ENCODE results near the gene PLAU. TPM values are rescaled to one million over a fixed set of nuclear protein-coding genes. Genes with fewer than 3 reads are reported as not detected.

PLAU gene
- total and polyA plus RNA-seq, 10 of the 15 experiments (the other 5 are each of a cell fraction or from before 2014, with no cell fraction given), result 2.5 to 20.9 (median 11.5) TPM

DNA sequence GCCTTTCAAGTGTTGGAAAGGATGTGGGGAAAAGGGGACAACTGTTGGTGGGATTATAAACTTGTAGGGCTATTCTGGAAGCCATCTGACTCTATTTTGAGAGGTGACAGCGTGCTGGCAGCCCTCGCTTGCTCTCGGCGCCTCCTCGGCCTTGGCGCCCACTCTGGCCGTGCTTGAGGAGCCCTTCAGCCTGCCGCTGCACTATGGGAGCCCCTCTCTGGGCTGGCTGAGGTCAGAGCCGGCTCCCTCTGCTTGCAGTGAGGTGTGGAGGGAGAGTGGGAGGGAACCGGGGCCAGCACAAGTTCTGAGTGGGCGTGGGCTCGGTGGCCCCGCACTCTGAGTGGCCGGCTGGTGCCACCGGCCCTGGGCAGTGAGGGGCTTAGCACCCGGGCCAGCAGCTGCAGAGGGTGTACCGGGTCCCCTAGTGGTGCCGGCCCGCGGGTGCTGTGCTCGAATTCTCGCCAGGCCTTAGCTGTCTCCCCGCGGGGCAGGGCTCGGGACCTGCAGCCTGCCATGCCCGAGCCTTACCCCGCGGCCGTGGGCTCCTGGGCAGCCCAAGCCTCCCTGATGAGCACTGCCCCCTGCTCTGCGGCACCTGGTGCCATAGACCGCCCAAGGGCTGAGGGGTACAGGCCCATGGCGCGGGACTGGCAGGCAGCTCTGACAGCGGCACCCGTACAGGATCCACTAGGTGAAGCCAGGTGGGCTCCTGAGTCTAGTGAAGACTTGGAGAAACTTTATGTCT lies 33.6 kb downstream of the PLAU start (continued):
- no peak for TF ChIP-seq BMI1 (IDR thresholded peaks at IDR 0.05; ENCODE audit: borderline replicate concordance)
- TF ChIP-seq LARP7 (IDR thresholded peaks at IDR 0.05), result no peak
- TF ChIP-seq MTA3 (IDR thresholded peaks at IDR 0.05; ENCODE audit: borderline replicate concordance, low read length), result no peak
- no peak for TF ChIP-seq ZBED1 (IDR thresholded peaks at IDR 0.05; ENCODE audit: borderline replicate concordance)

DNA sequence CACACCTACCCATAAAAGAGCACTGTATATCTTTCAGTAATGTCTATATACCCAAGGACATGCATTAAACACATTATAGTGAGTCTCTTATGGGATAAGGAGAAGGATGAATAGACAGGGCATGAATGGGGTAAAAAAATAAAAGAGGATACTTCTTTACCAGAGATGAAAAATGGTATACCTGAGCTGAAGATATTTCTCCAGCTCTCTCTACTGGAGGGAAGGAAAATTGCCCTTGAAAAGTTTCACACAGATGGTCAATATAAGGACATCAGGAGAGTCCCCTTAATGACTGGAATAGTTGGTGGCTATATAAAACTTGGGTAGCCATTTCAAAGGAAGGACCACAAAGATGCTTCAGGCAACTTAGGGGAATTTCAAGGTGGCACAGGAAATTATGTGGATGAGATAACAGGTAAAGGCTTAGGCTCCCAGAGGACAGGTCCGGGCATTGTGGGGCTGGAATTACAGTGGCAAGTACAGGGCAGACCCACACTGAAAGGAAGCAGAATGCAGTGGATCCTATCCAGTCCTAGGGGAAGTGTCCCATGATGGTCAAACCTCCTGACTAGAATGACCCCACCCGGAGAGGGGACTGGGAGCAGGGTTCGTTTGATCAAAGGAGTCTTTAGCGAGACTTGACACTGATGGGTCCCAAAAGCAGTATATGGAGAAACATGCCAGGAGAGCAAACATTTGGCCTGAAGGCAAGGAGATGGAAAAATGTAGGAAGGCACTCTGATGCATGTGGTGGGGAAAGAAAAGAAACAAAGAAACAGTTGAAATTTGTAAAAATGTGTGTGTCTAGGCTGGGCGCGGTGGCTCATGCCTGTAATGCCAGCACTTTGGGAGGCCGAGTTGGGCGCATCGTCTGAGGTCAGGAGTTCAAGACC lies 35.6 kb downstream of the PLAU start:
- Histone ChIP-seq H3K79me2 (ENCODE audit: control insufficient read depth, insufficient read depth, low read length) (no peaks in the 10 kb centered on the region), H4K20me1 (ENCODE audit: control insufficient read depth, insufficient read depth) (no peaks in the 10 kb centered on the region), H3K4me1 (ENCODE audit: control insufficient read depth, insufficient read depth, low read length) (no peaks in the 10 kb centered on the region), H3K27me3 (replicated peaks in 1 of 2; ENCODE audit: control insufficient read depth in 2 of 2, insufficient read depth in 2 of 2, low read length in 1 of 2) (no peaks in the 10 kb centered on the region), H3K9ac (ENCODE audit: control insufficient read depth, insufficient read depth, low read length) (no peak overlapping the region), H3K27ac (ENCODE audit: control insufficient read depth, insufficient read depth) (no peak overlapping the region), H3K4me2 (ENCODE audit: control insufficient read depth, insufficient read depth) (no peak overlapping the region), H3K36me3 (ENCODE audit: control insufficient read depth in 2 of 2, insufficient read depth in 2 of 2, low read length in 1 of 2) (no peaks in the 10 kb centered on the region), H2AFZ (ENCODE audit: control insufficient read depth, low read depth, low read length) (no peak overlapping the region), H3K9me3 (replicated peaks; ENCODE audit: control insufficient read depth, insufficient read depth, low read length) (no peaks in the 10 kb centered on the region; the same call in 2 of the 3 replicates), H3K4me3 (no peak overlapping the region)
- intact Hi-C loops (cut with micrococcal nuclease; ENCODE audit: unreplicated experiment) (no loop called here), in situ Hi-C loops (cut with MboI) (no loop called here)
- ChIA-PET RAD21 (ENCODE audit: unreplicated experiment) (interaction anchor here (0.6 to 19.6 kb wide), 4 partner anchors 62 to 135 kb away, joined by 3 to 616 read pairs (median 5); partner anchors contain the start of gene CAMK2G), CTCF (interaction anchor here (1.3 to 21.2 kb wide), 5 partner anchors 10 to 134 kb away, joined by 4 to 930 read pairs (median 7); no protein-coding TSS in a partner anchor), POLR2A (no interaction called here), SMC1A (ENCODE audit: uncharacterized antibody, unreplicated experiment) (interaction anchor here (1.0 to 34.4 kb wide), 5 partner anchors 10 to 133 kb away, joined by 3 to 1048 read pairs (median 7); no protein-coding TSS in a partner anchor)
- WGBS (ENCODE audit: insufficient coverage, insufficient replicate concordance, low lambda C conversion rate, missing lambda C conversion rate), result 72% methylated on average over 9 of the region's 9 CpGs
- no peak for DNase-seq (ENCODE audit: low read depth, low spot score)
- no peak for TF ChIP-seq SMARCA5 (IDR thresholded peaks at IDR 0.05)
- TF ChIP-seq, protein P1, sequence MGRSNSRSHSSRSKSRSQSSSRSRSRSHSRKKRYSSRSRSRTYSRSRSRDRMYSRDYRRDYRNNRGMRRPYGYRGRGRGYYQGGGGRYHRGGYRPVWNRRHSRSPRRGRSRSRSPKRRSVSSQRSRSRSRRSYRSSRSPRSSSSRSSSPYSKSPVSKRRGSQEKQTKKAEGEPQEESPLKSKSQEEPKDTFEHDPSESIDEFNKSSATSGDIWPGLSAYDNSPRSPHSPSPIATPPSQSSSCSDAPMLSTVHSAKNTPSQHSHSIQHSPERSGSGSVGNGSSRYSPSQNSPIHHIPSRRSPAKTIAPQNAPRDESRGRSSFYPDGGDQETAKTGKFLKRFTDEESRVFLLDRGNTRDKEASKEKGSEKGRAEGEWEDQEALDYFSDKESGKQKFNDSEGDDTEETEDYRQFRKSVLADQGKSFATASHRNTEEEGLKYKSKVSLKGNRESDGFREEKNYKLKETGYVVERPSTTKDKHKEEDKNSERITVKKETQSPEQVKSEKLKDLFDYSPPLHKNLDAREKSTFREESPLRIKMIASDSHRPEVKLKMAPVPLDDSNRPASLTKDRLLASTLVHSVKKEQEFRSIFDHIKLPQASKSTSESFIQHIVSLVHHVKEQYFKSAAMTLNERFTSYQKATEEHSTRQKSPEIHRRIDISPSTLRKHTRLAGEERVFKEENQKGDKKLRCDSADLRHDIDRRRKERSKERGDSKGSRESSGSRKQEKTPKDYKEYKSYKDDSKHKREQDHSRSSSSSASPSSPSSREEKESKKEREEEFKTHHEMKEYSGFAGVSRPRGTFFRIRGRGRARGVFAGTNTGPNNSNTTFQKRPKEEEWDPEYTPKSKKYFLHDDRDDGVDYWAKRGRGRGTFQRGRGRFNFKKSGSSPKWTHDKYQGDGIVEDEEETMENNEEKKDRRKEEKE (IDR thresholded peaks at IDR 0.05), result no peak
- no peak for TF ChIP-seq NFYA (IDR thresholded peaks at IDR 0.05; ENCODE audit: borderline replicate concordance, low read depth, low read length)
- TF ChIP-seq POLR2A (IDR thresholded peaks at IDR 0.05; ENCODE audit: low read depth, low read length), result no peak
- no peak for TF ChIP-seq ZNF207 (IDR thresholded peaks at IDR 0.05; ENCODE audit: borderline replicate concordance)
- TF ChIP-seq, protein P2, sequence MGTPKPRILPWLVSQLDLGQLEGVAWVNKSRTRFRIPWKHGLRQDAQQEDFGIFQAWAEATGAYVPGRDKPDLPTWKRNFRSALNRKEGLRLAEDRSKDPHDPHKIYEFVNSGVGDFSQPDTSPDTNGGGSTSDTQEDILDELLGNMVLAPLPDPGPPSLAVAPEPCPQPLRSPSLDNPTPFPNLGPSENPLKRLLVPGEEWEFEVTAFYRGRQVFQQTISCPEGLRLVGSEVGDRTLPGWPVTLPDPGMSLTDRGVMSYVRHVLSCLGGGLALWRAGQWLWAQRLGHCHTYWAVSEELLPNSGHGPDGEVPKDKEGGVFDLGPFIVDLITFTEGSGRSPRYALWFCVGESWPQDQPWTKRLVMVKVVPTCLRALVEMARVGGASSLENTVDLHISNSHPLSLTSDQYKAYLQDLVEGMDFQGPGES (IDR thresholded peaks at IDR 0.05), result no peak
- no TSS peak for BruUV-seq (replicated peaks)
- FAIRE-seq, result no peak
- ATAC-seq, result no peak

Measured in GM12878 (cell line).